ENCODE data around the gene MISP.
A peak's percentile ranks its signal among the peaks of the same experiment; 100 is the strongest.
"Not testable (repeated sequence)": the region's sequence is repeated elsewhere in the genome, so short reads cannot be mapped to it uniquely, and the experiment has no call there.

The MISP gene

GRCh38 chr19:750640-751423 lies at the start of gene MISP:
MISP (plus strand) TSS chr19:751112; CDS start chr19:756947, 5,835 bp downstream.
- no peak for DNase-seq

- DNase-seq: not testable (repeated sequence)
Measured at GRCh38 chr19:702847-703246, 48.1 kb upstream of the MISP start.

GRCh38 chr19:703329-703650 lies 47.6 kb upstream of the MISP start:
- no peak for DNase-seq

GRCh38 chr19:703651-704446 lies 47.1 kb upstream of the MISP start:
- peak; percentile 81 to 82 for DNase-seq

- no peak for DNase-seq
Measured at GRCh38 chr19:704447-704741, 46.5 kb upstream of the MISP start.

- DNase-seq: no peak
Measured at GRCh38 chr19:708154-709143, 42.5 kb upstream of the MISP start, which contains the start of gene PALM. PALM (plus strand) TSS chr19:708935; CDS start chr19:709147, 212 bp downstream.

GRCh38 chr19:709196-709964 lies 41.5 kb upstream of the MISP start:
- DNase-seq: no peak

- DNase-seq: no peak
Measured at GRCh38 chr19:709965-710571, 40.8 kb upstream of the MISP start.

- DNase-seq: no peak
Measured at GRCh38 chr19:710767-711166, 40.1 kb upstream of the MISP start.

- no peak for DNase-seq
Measured at GRCh38 chr19:711254-711653, 39.7 kb upstream of the MISP start.

GRCh38 chr19:715347-715746 lies 35.6 kb upstream of the MISP start:
- DNase-seq: no peak

- no peak for DNase-seq
Measured at GRCh38 chr19:718251-718951, 32.5 kb upstream of the MISP start.

GRCh38 chr19:718991-719512 lies 31.9 kb upstream of the MISP start:
- DNase-seq: no peak

GRCh38 chr19:719636-720344 lies 31.1 kb upstream of the MISP start:
- DNase-seq: no peak

GRCh38 chr19:720345-721160 lies 30.4 kb upstream of the MISP start:
- no peak for DNase-seq

GRCh38 chr19:722553-723101 lies 28.3 kb upstream of the MISP start:
- DNase-seq: no peak

GRCh38 chr19:723247-723646 lies 27.7 kb upstream of the MISP start:
- DNase-seq: no peak

GRCh38 chr19:723714-724113 lies 27.2 kb upstream of the MISP start:
- DNase-seq: no peak

- no peak for DNase-seq
Measured at GRCh38 chr19:725461-726089, 25.3 kb upstream of the MISP start.

Measured in activated T-cell treated with anti-CD3 and anti-CD28 coated beads, Interleukin-2, amount 50 U/mL, for 48 hours (primary cell).